Nephron progenitor cell (in vitro differentiated cells): ENCODE measurements around the gene SPANXC.
"Not testable (repeated sequence)": the region's sequence is repeated elsewhere in the genome, so short reads cannot be mapped to it uniquely, and the experiment has no call there.

Experiments
- DNase-seq: peaks from one replicate; pipeline ENCODE4 v3.0.0; 2021
- H3K27ac Mint-ChIP-seq: 2 replicates; pipeline ENCODE4 v1.8.0; 2021; ENCODE audit warnings: mild to moderate bottlenecking, moderate library complexity, mixed read lengths
- H3K27me3 Mint-ChIP-seq: 2 replicates; pipeline ENCODE4 v1.8.0; 2021; ENCODE audit warnings: mild to moderate bottlenecking, low read depth, mixed read lengths; ENCODE audit not compliant: poor library complexity
- H3K36me3 Mint-ChIP-seq: 2 replicates; pipeline ENCODE4 v1.8.0; 2021; ENCODE audit warnings: low read depth, mixed read lengths
- H3K4me1 Mint-ChIP-seq: 2 replicates; pipeline ENCODE4 v1.8.0; 2021; ENCODE audit warnings: mixed read lengths
- H3K4me3 Mint-ChIP-seq: 2 replicates; pipeline ENCODE4 v1.8.0; 2021; ENCODE audit warnings: mild to moderate bottlenecking, moderate library complexity, mixed read lengths
- H3K9me3 Mint-ChIP-seq: 2 replicates; pipeline ENCODE4 v1.8.0; 2021; ENCODE audit warnings: mild to moderate bottlenecking, moderate library complexity, mixed read lengths
- CTCF ChIP-seq: fragments of 200-600 bp; sonication (generic); IDR thresholded peaks from 2 replicates; pipeline ENCODE4 v1.5.0; 2021; ENCODE audit warnings: antibody characterized with exemption

Gene SPANXC

GRCh38 chrX:141242417-141242816 lies at the start of gene SPANXC:
Gene SPANXC, minus strand, starts transcription at chrX:141242517. Its CDS starts 60 bp downstream, at chrX:141242457.
- not testable (repeated sequence) for H3K36me3 Mint-ChIP-seq, H3K4me1 Mint-ChIP-seq, H3K4me3 Mint-ChIP-seq, H3K27me3 Mint-ChIP-seq, H3K27ac Mint-ChIP-seq, H3K9me3 Mint-ChIP-seq, DNase-seq

GRCh38 chrX:141279476-141279875 lies 37.2 kb upstream of the SPANXC start:
- no peaks in the 10 kb centered on the region for H3K36me3 Mint-ChIP-seq
- TF ChIP-seq CTCF, result no peak
- H3K9me3 Mint-ChIP-seq, result peaks cover 12% of the 10 kb centered on the region
- no peak for DNase-seq
- H3K27me3 Mint-ChIP-seq, result no peaks in the 10 kb centered on the region
- H3K4me1 Mint-ChIP-seq, result no peaks in the 10 kb centered on the region
- H3K27ac Mint-ChIP-seq, result no peak overlapping the region
- H3K4me3 Mint-ChIP-seq, result no peak overlapping the region

- Mint-ChIP-seq H3K36me3 (no peaks in the 10 kb centered on the region), H3K4me3 (no peak overlapping the region), H3K27ac (no peak overlapping the region), H3K27me3 (no peaks in the 10 kb centered on the region), H3K4me1 (no peaks in the 10 kb centered on the region), H3K9me3 (peaks cover 5% of the 10 kb centered on the region)
- peak; percentile 58 for TF ChIP-seq CTCF
- DNase-seq, result peak; percentile 10
Observed at GRCh38 chrX:141278306-141278705, 36.0 kb upstream of the SPANXC start.

- no peak for TF ChIP-seq CTCF
- H3K4me3 Mint-ChIP-seq, result no peak overlapping the region
- no peak overlapping the region for H3K27ac Mint-ChIP-seq
- H3K36me3 Mint-ChIP-seq, result no peaks in the 10 kb centered on the region
- no peaks in the 10 kb centered on the region for H3K4me1 Mint-ChIP-seq
- peaks cover 4% of the 10 kb centered on the region for H3K27me3 Mint-ChIP-seq
- H3K9me3 Mint-ChIP-seq, result peaks cover 48% of the 10 kb centered on the region
- no peak for DNase-seq
Observed at GRCh38 chrX:141258080-141258479, 15.8 kb upstream of the SPANXC start.

- DNase-seq, result no peak
- Mint-ChIP-seq H3K36me3 (no peaks in the 10 kb centered on the region), H3K9me3 (peaks cover 51% of the 10 kb centered on the region), H3K4me1 (no peaks in the 10 kb centered on the region), H3K27ac (no peak overlapping the region), H3K4me3 (no peak overlapping the region), H3K27me3 (no peaks in the 10 kb centered on the region)
- TF ChIP-seq CTCF, result no peak
Observed at GRCh38 chrX:141221611-141222010, 20.7 kb downstream of the SPANXC start.

DNA sequence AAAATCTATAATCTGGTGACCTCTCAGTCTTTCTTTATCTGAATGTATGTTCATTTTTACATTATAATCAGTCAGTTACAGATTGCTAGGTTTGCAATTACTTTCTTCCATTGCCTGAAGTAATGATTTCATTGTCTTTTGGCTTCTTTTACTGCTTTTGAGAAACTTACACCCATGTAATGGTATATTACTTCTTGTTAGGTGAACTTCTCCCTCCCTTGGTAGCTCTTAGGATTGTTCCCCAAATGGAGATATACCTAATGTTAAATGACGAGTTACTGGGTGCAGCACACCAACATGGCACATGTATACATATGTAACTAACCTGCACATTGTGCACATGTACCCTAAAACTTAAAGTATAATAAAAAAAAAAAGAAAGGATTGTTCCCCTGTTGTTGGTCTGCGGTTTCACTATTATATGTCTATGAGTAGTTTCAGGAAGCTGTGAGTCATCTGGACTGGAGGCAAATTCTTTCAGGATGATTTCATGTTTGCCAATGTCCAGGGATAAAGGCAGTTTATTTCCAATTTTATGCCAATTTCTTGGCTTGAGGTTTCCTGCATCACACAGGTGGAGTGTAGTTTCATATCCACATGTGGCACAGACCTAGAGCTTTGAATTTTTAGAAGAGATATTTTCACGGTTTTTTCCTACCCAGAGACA lies 21.8 kb downstream of the SPANXC start:
- no peaks in the 10 kb centered on the region for H3K4me1 Mint-ChIP-seq
- no peaks in the 10 kb centered on the region for H3K27me3 Mint-ChIP-seq
- no peak overlapping the region for H3K4me3 Mint-ChIP-seq
- no peak for DNase-seq
- no peak overlapping the region for H3K27ac Mint-ChIP-seq
- TF ChIP-seq CTCF, result no peak
- no peaks in the 10 kb centered on the region for H3K36me3 Mint-ChIP-seq
- H3K9me3 Mint-ChIP-seq, result peaks cover 49% of the 10 kb centered on the region
